H9 (cell line): Measurements from ENCODE around the gene CCDC12. TPM values are rescaled to one million over a fixed set of nuclear protein-coding genes. Genes with fewer than 3 reads are reported as not detected.

ENCODE experiments used
- DNase-seq: peaks from one replicate; pipeline ENCODE4 v3.0.0-alpha.2; 2017
- H2AFZ ChIP-seq: one replicate; pipeline ENCODE4 v1.6.1; 2013; ENCODE audit warnings: mild to moderate bottlenecking, low read length, control low read depth, moderate library complexity
- H2AK5ac ChIP-seq: 2 replicates; pipeline ENCODE4 v1.6.1; 2013; ENCODE audit warnings: low read length, control low read depth, mixed read lengths; ENCODE audit not compliant: insufficient read length
- H2BK120ac ChIP-seq: one replicate; pipeline ENCODE4 v1.6.1; 2013; ENCODE audit warnings: low read depth, mild to moderate bottlenecking, low read length, control low read depth, inconsistent platforms; ENCODE audit not compliant: poor library complexity, severe bottlenecking
- H2BK12ac ChIP-seq: 2 replicates; pipeline ENCODE4 v1.6.1; 2013; ENCODE audit warnings: low read length, control low read depth, mixed read lengths, low read depth; ENCODE audit not compliant: insufficient read length
- H2BK15ac ChIP-seq: 2 replicates; pipeline ENCODE4 v1.6.1; 2013; ENCODE audit warnings: low read depth, low read length, control low read depth
- H2BK20ac ChIP-seq: one replicate; pipeline ENCODE4 v1.6.1; 2013; ENCODE audit warnings: low read depth, mild to moderate bottlenecking, low read length, control low read depth, inconsistent platforms; ENCODE audit not compliant: poor library complexity, severe bottlenecking
- H2BK5ac ChIP-seq: 2 replicates; pipeline ENCODE4 v1.6.1; 2013; ENCODE audit warnings: low read length, control low read depth, mixed read lengths; ENCODE audit not compliant: insufficient read length
- H3K14ac ChIP-seq: 2 replicates; pipeline ENCODE4 v1.6.1; 2013; ENCODE audit warnings: low read length, control low read depth; ENCODE audit not compliant: insufficient read depth
- H3K18ac ChIP-seq: 2 replicates; pipeline ENCODE4 v1.6.1; 2013; ENCODE audit warnings: low read depth, mild to moderate bottlenecking, mixed read lengths, low read length, control low read depth; ENCODE audit not compliant: insufficient read length
- H3K23ac ChIP-seq: 2 replicates; pipeline ENCODE4 v1.6.1; 2013; ENCODE audit warnings: low read length, control low read depth, mixed read lengths, low read depth; ENCODE audit not compliant: insufficient read length
- H3K23me2 ChIP-seq: 2 replicates; pipeline ENCODE4 v1.6.1; 2013; ENCODE audit warnings: low read depth, mild to moderate bottlenecking, mixed read lengths, low read length, control low read depth; ENCODE audit not compliant: insufficient read length, poor library complexity, severe bottlenecking
- H3K27ac ChIP-seq: 2 replicates; pipeline ENCODE4 v1.5.1; 2013; ENCODE audit warnings: low read length, control low read depth, mixed read lengths, low read depth; ENCODE audit not compliant: insufficient read length
- H3K27me3 ChIP-seq: 2 replicates; pipeline ENCODE4 v1.6.1; 2013; ENCODE audit warnings: low read length, control low read depth, inconsistent platforms; ENCODE audit not compliant: insufficient read depth
- H3K4ac ChIP-seq: 2 replicates; pipeline ENCODE4 v1.6.1; 2013; ENCODE audit warnings: low read depth, mild to moderate bottlenecking, control low read depth, inconsistent platforms, low read length, moderate library complexity
- H3K4me1 ChIP-seq: 2 replicates; pipeline ENCODE4 v1.6.1; 2013; ENCODE audit warnings: low read length, control low read depth, inconsistent platforms; ENCODE audit not compliant: insufficient read depth
- H3K4me2 ChIP-seq: 2 replicates; pipeline ENCODE4 v1.6.1; 2013; ENCODE audit warnings: low read length, control low read depth, mixed read lengths; ENCODE audit not compliant: insufficient read length, insufficient read depth
- H3K56ac ChIP-seq: 2 replicates; pipeline ENCODE4 v1.6.1; 2013; ENCODE audit warnings: low read depth, mild to moderate bottlenecking, mixed read lengths, low read length, control low read depth; ENCODE audit not compliant: insufficient read length
- H3K79me1 ChIP-seq: 2 replicates; pipeline ENCODE4 v1.6.1; 2013; ENCODE audit warnings: low read depth, mild to moderate bottlenecking, moderate library complexity, low read length, control low read depth, inconsistent platforms; ENCODE audit not compliant: insufficient read depth, poor library complexity, severe bottlenecking
- H3K79me2 ChIP-seq: 2 replicates; pipeline ENCODE4 v1.6.1; 2013; ENCODE audit warnings: low read length, control low read depth, inconsistent platforms; ENCODE audit not compliant: insufficient read depth
- H3K9ac ChIP-seq: 2 replicates; pipeline ENCODE4 v1.6.1; 2013; ENCODE audit warnings: low read length, control low read depth, mixed read lengths; ENCODE audit not compliant: insufficient read length; ENCODE audit errors: extremely low read depth
- H3K9me3 ChIP-seq: one replicate; pipeline ENCODE4 v1.6.1; 2013; ENCODE audit warnings: low read depth, low read length, inconsistent platforms; ENCODE audit not compliant: control insufficient read depth
- H3T11ph ChIP-seq: one replicate; pipeline ENCODE4 v1.6.1; 2013; ENCODE audit warnings: mild to moderate bottlenecking, low read length, control low read depth, inconsistent platforms
- H4K20me1 ChIP-seq: one replicate; pipeline ENCODE4 v1.6.1; 2013; ENCODE audit not compliant: control insufficient read depth, insufficient read length, insufficient read depth
- H4K5ac ChIP-seq: 2 replicates; pipeline ENCODE4 v1.6.1; 2013; ENCODE audit warnings: low read depth, mild to moderate bottlenecking, mixed read lengths, low read length, control low read depth; ENCODE audit not compliant: insufficient read length
- H4K8ac ChIP-seq: replicated peaks from 2 replicates; pipeline ENCODE4 v1.6.1; 2013; ENCODE audit warnings: low read length, control low read depth, mixed read lengths, low read depth; ENCODE audit not compliant: insufficient read length
- H4K91ac ChIP-seq: 2 replicates; pipeline ENCODE4 v1.6.1; 2013; ENCODE audit warnings: low read depth, mild to moderate bottlenecking, moderate library complexity, mixed read lengths, low read length, control low read depth; ENCODE audit not compliant: insufficient read length
- H3K27ac Mint-ChIP-seq, 3 experiments: 2 replicates in 2 of 3; 3 replicates in 1 of 3; pipeline ENCODE4 v1.8.0; 2020 to 2021; ENCODE audit warnings: mixed read lengths in 3 of 3, mild to moderate bottlenecking in 1 of 3, moderate library complexity in 1 of 3
- H3K27me3 Mint-ChIP-seq: 2 replicates; pipeline ENCODE4 v1.8.0; 2021; ENCODE audit warnings: low read depth, mild to moderate bottlenecking, moderate library complexity, mixed read lengths
- H3K36me3 Mint-ChIP-seq, 3 experiments: 2 replicates in 2 of 3; 3 replicates in 1 of 3; pipeline ENCODE4 v1.8.0; 2020 to 2021; ENCODE audit warnings: low read depth in 3 of 3, mixed read lengths in 3 of 3; ENCODE audit not compliant: insufficient read depth in 1 of 3
- H3K4me1 Mint-ChIP-seq, 2 experiments: 2 replicates each; pipeline ENCODE4 v1.8.0; 2020; ENCODE audit warnings: mixed read lengths in 2 of 2
- H3K4me3 Mint-ChIP-seq, 2 experiments: 2 replicates in 1 of 2; 3 replicates in 1 of 2; pipeline ENCODE4 v1.8.0; 2020 to 2021; ENCODE audit warnings: mild to moderate bottlenecking in 2 of 2, mixed read lengths in 2 of 2, moderate library complexity in 1 of 2
- H3K9me3 Mint-ChIP-seq, 2 experiments: 2 replicates in 1 of 2; 3 replicates in 1 of 2; pipeline ENCODE4 v1.8.0; 2020; ENCODE audit warnings: mild to moderate bottlenecking in 2 of 2, mixed read lengths in 2 of 2, moderate library complexity in 1 of 2
- CTCF ChIP-seq: fragments of 200-600 bp; sonication (generic); conservative IDR thresholded peaks from 3 replicates; pipeline ENCODE4 v1.8.0; 2021; ENCODE audit warnings: antibody characterized with exemption, mild to moderate bottlenecking
- WGBS: extraction: QIAGEN DNeasy Blood & Tissue Kit; methylation state at CpG from one replicate; pipeline ENCODE4 v1.1.7; 2013; ENCODE audit warnings: missing lambda C conversion rate, low lambda C conversion rate, mixed read lengths; ENCODE audit not compliant: insufficient read length; ENCODE audit errors: extremely low coverage; 5-methylcytosine and 5-hydroxymethylcytosine counted together
- total RNA-seq: library from RNA; stranded (reverse); gene quantifications from 2 replicates; pipeline ENCODE4 v1.2.1, GENCODE V29; 2021

The CCDC12 gene
- total RNA-seq, 1 experiment from 2014 or later, result 54.0 TPM

DNA sequence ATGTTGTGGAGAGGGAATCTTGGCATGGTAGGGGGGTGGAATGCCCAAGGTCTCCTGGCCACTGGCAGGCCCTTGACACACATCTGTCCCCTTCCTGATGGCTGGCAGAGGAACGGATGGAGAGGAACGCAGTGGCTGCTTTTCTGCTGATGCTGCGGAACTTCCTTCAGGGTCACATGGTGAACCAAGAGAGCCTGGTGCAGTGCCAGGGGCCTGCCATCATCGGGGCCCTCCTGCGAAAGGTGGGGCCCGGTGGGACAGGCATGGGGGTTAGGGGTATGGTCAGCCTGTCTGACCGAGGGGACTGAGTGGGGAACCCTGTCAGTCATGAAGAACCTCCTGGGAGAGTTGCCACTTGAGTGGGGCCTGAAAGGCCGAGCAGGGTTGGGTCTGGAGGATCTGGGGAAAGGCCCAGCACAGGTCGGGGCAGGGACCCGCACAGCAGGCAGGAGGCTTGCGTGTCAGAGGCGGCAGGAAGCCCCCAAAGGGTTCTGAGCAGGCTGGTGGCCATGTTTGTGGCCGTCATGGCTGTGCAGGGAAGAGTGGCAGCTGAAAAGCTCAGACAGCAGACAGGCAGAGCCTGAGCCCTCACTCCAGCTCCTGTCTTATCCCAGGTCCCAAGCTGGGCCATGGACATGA, 21.0 kb upstream of the CCDC12 start:
- H4K5ac ChIP-seq, result no peak overlapping the region
- no peak overlapping the region for H2BK12ac ChIP-seq
- no peak overlapping the region for H3K56ac ChIP-seq
- no peak overlapping the region for H3K14ac ChIP-seq
- H3K23me2 ChIP-seq, result no peaks in the 10 kb centered on the region
- WGBS, result no CpG with 5 or more reads among the region's 13 CpGs
- H4K91ac ChIP-seq, result no peak overlapping the region
- H2AK5ac ChIP-seq, result no peak overlapping the region
- no peaks in the 10 kb centered on the region for H3K79me1 ChIP-seq
- no peak overlapping the region for H2BK15ac ChIP-seq
- no peak overlapping the region for H4K8ac ChIP-seq
- H4K20me1 ChIP-seq, result no peaks in the 10 kb centered on the region
- H3K27me3 Mint-ChIP-seq, result no peaks in the 10 kb centered on the region
- no peak overlapping the region for H3K9ac ChIP-seq
- no peak overlapping the region for H3K4me3 Mint-ChIP-seq
- H3K23ac ChIP-seq, result no peak overlapping the region
- no peak overlapping the region for H2BK5ac ChIP-seq
- no peaks in the 10 kb centered on the region for H3K4me1 ChIP-seq
- H3K27me3 ChIP-seq, result no peaks in the 10 kb centered on the region
- no peaks in the 10 kb centered on the region; a peak in 1 of 5 replicates for H3K9me3 Mint-ChIP-seq
- H3K36me3 Mint-ChIP-seq, result peaks cover 8 to 23% (median 18%) of the 10 kb centered on the region in 3 experiments; a peak in 6 of 7 replicates
- no peaks in the 10 kb centered on the region for H3K79me2 ChIP-seq
- DNase-seq, result no peak
- H3K27ac ChIP-seq, result no peak overlapping the region
- H2AFZ ChIP-seq, result no peak overlapping the region
- no peak overlapping the region for H2BK20ac ChIP-seq
- H3K18ac ChIP-seq, result no peak overlapping the region
- no peaks in the 10 kb centered on the region for H3K9me3 ChIP-seq
- no peak overlapping the region for H3K4me2 ChIP-seq
- H3K4me1 Mint-ChIP-seq, result peaks cover 8 to 13% of the 10 kb centered on the region in 2 experiments
- no peak overlapping the region for H3T11ph ChIP-seq
- no peak for TF ChIP-seq CTCF
- no peak overlapping the region for H3K4ac ChIP-seq
- no peak overlapping the region; a peak in 1 of 7 replicates for H3K27ac Mint-ChIP-seq
- no peak overlapping the region for H2BK120ac ChIP-seq
